ENCODE measurements around the gene ABCC1.

The ABCC1 gene

DNA sequence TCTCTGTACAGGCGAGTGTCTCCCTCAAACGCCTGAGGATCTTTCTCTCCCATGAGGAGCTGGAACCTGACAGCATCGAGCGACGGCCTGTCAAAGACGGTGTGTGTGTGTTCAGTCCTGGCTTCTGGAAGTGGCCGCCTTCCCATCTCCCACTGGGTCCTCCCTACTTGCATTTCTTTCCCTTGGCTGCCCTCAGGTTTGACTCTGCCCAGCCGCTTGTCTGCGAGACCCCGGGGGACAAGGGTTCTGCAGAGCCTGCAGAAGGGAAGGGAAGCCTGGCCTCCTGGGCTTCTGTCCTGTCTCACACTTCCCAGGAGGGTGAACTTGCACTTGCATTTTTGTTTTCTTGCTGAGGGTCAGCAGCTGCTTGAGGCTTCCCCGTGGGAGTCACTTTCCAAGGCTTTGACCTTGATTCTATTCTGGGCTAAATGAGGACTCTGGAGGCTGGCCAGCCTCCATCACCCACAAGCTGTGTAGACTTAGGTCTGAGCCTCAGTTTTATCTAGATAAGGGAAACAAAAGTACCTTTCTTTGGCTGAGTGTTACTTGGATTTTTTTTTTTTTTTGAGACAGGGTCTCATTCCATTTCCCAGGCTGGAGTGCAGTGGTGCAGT is 122.3 kb downstream of the ABCC1 start:
- DNase-seq (ENCODE audit: low read depth, low spot score), result no peak
- H3K27ac ChIP-seq, result no peak overlapping the region

DNA sequence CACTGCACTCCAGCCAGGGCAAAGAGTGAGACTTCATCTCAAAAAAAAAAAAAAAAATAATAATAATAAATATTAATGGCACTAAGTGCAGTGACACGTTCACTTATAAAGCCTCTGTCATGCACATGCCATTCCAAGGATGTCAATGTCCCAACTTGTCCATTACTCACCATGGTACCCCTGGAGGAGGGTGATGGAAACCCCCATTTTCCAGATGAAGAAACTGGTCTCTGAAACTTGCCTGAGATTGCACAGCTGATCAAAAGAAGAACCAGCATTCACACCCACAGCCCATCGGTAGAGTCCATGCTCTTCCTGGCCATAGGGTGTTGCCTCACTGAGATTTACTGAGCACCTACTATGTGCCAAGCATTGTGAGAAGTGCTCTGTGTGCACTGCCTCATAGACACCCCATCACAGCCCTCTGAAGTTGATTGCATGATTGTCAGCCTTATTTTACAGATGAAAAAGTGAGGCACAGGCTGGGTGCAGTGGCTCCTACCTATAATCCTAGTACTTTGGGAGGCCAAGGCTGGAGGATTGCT is 123.7 kb downstream of the ABCC1 start:
- no peak for DNase-seq (ENCODE audit: low read depth, low spot score)
- H3K27ac ChIP-seq, result no peak overlapping the region

DNA sequence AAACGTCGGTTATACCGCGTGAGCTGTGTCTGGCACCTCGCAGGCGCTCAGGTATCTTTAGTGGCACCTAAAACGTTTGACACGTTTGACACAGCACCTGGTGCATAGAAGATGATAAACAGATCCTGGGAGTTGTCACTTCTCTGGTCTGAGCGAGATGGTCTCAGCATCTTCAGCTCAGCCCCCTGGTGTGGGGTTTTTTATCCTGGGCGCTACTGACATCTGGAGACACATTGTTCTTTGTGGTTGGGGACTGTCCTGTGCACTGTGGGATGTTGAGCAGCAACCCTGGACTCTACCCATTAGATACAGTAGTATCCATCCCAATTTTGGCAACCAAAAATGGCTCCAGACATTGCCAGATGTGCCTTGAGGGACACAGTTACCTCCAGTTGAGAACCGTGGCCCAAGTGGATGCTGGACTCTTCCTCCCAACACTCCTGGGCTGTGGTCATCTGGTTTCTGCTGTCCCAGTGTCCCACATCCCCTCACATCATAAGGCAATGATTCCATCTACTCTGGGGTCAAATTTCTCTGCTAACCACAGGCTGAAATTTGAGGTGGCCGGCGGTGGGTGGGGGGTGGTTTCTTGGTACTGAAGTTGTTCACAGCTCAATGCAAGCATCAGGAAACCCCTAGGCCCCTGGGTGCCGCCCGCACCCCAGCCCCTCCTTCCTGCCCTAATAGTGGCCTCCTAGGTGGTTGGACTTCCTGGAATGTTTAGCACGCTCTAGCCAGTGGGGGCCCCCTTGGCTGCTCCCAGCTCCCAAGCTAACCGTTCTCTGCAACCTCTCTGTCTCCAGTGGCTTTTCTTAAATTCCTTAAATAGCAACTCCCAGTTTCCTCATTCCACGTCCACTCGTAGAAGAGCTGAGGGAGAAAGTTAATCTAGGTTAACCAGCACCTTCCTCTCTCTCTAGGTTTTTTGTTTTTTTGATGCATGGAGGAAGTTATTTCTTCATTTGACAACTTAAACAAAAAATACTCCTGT is 124.8 kb downstream of the ABCC1 start:
- no peak for DNase-seq (ENCODE audit: low read depth, low spot score)
- H3K27ac ChIP-seq, result no peak overlapping the region

DNA sequence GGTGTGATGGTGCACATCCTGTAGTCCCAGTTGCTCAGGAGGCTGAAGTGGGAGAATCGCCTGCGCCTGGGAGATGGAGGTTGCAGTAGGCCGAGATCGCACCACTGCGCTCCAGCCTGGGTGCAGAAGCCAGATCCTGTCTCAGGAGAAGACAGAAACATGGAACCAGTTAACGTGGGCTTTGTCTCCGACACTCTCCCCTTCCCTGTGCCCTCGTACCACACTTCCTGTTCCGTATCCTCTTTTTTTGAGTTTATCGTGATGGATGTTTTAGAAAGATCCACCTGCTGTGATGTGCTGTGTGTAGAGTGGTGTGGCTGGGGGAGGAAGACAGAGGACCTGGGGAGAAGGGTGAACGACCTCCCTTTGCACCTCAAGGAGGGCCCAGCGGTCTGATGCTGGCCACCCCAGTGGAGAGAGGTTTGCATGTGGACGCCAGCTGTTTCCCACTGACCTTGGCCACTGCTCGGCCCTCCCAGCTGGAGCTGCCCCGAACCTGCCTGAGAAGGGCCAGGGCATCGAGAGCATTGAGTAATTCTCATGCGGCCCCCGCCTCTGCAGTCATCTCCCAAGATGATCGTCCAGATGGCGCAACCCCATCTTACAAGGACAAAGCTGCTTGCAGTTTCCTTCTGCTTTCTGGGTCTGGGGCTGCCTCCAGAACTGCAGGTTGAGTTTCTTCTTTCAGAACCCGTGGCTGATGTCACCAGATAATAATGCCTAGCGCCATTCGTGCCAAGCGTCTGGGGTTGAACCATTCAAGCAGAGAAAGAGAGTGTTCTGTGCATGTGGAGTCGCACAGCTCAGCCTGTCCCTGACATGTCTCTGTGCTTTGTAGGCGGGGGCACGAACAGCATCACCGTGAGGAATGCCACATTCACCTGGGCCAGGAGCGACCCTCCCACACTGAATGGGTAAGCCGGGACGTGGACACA is 126.3 kb downstream of the ABCC1 start:
- no peak for DNase-seq (ENCODE audit: low read depth, low spot score)
- no peak overlapping the region for H3K27ac ChIP-seq

DNA sequence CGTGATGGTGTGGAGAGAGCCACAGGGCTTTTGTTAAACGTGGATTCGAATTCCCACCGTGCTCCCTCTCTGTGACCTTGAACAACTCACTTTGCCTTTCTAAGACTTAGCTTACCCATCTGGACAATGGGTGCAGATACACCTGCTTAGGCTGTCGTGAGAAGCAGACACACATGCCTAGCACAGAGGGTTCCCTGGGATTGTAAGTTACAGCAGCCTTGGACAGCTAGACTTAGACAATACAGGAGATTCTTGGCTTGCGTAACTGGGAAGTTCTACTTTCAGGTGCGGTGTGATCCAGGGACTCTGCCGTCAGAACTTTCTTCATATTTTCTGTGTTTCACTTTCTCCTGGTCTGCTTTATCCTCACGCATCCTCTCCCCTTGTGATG is 127.0 kb downstream of the ABCC1 start:
- no peak overlapping the region for H3K27ac ChIP-seq
- no peak for DNase-seq (ENCODE audit: low read depth, low spot score)

DNA sequence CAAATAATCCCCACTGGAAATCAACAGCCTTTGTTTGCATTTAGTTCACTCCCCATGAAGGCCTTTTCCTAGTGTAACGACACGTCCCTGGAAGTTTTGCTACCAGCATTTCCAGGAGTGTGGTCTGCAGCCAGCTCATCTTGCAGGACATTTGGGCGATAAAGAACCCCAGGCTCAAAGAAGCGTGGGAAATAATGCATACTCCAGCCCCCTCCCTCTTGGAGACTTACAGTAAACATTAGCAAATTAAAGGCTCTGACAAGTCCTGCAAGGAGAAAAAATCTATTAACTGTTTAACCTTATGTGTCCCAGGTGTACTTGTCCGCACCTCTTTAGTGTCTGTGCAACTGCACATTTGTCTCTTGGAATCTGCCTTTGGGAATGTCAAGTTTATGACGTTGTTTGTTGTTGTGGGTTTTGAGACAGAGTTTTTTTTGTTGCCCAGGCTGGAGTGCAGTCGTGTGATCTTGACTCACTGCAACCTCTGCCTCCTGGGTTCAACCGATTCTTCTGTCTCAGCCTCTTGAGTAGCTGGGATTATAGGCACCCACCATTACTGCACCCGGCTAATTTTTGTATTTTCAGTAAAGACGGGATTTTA is 131.1 kb downstream of the ABCC1 start:
- DNase-seq (ENCODE audit: low read depth, low spot score), result no peak

DNA sequence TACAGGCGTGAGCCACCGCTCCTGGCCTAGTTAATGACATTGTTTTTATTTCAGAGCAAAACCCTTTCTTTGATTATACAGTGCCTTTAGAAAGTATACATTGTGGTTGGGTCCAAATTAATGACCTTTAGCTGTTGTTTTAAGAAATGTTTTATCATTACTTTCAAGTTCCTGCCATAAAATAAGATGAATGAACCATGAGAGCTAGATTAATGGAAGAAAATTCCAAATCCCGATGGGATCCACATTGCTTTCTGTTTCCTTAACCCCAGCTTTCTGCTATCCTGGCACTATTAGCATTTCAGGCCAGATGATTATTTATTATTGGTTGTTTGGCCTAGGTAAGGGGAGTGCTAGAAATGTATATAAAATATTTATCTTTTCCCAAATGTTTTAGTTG is 131.7 kb downstream of the ABCC1 start:
- DNase-seq (ENCODE audit: low read depth, low spot score), result no peak
- no peak overlapping the region for H3K27ac ChIP-seq

More for the DNA sequence above, 131.1 kb downstream of the ABCC1 start:
- H3K27ac ChIP-seq, result no peak overlapping the region

DNA sequence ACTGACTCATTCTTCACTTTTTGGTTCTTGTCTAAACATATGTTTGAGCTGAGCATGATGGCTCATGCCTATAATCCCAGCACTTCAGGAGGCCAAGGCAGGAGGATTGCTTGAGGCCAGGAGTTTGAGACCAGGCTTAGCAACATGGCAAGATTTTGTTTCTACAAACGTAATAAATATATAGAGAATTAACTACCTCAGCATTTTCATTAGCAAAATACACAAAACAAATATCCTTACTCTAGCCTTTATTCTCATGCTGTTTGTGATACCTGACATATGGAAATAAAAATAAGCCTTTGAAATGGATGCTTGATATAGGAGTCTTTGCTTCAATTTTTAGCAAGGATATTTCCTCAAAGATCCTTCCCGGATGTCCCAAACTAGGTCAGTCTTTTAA is 132.8 kb downstream of the ABCC1 start:
- no peak overlapping the region for H3K27ac ChIP-seq
- no peak for DNase-seq (ENCODE audit: low read depth, low spot score)

DNA sequence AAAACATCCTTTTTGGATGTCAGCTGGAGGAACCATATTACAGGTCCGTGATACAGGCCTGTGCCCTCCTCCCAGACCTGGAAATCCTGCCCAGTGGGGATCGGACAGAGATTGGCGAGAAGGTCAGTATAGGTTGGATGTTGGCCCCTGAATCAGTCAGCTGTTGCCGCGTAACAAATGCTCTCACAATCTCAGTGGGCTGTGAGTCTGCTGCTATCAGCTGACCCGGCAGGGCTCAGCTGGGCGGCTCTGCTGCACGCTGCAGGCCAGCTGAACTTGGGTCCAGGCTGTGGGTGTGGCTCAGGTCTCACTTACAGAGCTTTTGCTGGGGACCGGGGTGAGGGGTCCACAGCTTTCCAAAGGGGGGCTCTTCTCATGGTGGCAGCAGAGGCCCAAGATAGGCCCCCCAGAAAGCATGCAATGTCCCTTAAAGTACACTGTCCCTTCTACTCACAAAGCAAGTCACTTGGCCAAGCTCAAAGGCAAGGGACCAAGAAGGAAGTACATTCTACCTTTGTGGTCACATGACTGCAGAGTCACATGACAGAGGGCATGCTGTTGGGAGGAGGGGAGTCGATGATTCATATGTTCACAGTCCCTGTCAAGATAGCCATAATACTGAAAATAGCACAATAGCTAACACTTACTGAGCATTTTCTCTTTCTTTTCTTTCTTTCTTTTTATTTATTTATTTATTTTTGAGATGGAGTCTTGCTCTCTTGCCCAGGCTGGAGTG is 134.2 kb downstream of the ABCC1 start:
- H3K27ac ChIP-seq, result no peak overlapping the region
- no peak for DNase-seq (ENCODE audit: low read depth, low spot score)

DNA sequence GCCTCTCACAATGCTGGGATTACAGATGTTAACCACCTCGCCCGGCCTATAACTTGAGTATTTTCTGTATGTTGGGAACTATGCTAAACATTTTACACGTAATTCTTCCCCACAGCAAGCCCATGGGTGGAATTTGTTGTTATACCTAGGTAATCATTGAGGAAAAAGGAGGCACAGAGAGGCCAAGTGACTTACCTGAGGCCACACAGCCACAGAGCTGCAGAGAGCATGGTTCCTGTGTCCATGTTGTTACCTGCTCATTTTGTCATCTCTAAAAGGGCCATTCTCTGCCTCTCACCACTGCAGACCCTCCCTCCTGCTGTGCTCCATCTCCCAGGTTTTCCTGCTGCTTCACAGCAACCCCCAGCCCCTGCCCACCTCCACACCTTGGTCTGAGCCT is 135.5 kb downstream of the ABCC1 start:
- DNase-seq (ENCODE audit: low read depth, low spot score), result no peak
- no peak overlapping the region for H3K27ac ChIP-seq

DNA sequence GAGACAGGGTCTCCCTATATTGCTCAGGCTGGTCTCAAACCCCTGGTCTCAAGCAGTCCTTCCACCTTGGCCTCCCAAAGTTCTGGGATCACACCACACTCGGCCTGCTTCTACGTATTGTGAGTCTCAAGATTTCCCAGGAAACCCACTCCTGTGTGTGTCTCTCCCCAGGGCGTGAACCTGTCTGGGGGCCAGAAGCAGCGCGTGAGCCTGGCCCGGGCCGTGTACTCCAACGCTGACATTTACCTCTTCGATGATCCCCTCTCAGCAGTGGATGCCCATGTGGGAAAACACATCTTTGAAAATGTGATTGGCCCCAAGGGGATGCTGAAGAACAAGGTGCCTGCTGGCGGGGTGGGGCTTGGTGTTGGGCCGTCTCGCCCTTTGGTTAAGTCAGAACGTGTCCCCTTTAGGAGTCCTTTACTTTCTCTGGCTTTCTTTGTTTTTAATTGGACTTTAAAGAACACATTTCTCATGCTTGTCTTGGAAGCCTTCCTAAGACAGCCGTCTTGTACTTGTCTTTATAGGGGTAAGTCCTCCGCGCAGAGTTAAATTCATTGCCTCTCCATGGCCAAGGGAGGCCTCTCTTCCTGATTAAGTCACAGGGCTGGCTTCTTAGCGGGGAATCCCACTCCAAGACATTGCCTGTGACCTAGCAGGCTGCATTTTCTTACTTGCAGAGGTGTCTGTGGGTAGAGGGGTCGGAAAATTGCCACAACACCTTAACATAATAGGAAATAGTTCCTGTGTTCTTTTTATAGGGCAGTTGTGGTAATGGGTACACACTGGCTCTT is 137.4 kb downstream of the ABCC1 start:
- no peak overlapping the region for H3K27ac ChIP-seq
- no peak for DNase-seq (ENCODE audit: low read depth, low spot score)

DNA sequence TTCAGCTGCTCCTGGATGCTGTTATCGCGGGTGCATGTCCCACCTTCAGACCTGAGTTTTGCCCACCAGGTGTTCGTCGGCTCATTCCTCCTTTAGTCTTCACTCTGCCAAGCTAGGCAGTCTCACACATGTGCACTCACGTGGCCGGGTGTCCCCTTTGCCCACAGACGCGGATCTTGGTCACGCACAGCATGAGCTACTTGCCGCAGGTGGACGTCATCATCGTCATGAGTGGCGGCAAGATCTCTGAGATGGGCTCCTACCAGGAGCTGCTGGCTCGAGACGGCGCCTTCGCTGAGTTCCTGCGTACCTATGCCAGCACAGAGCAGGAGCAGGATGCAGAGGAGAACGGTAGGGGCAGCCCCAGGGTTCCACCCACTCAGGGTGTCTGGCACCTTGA is 140.8 kb downstream of the ABCC1 start:
- DNase-seq (ENCODE audit: low read depth, low spot score), result no peak
- no peak overlapping the region for H3K27ac ChIP-seq

DNA sequence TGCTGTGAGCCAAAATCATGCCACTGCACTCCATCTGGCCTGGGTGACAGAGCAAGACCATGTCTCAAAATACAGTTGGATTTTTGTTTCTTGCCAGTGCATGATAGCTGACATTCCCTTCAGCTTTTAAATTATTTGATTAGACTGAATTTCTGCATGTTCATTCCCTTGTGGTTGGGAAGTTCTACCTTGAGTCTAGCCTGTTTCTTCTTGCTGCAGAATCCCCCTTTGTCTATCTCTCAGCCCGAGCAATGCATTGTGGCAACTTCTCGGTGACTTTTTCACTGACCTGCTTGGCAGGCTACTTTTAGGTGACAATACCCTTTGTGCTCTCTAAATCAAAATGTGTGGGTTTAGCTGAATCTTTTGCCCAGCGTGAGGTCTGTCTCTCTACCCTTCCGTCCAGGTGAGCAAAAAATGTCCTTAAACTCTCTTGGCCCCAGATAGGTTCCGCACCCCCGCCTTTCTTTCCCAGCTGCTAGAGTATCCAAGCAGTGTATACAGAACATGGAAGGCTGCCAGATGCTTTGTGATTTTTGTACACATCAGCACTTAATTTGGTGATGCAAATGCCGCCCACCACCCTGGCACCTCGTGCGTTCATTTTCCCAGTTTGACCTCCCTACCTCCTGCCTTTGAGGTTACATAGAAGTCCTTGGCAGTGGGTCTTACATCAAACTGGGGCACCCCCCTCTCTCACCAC is 143.7 kb downstream of the ABCC1 start:
- no peak for DNase-seq (ENCODE audit: low read depth, low spot score)
- H3K27ac ChIP-seq, result no peak overlapping the region

DNA sequence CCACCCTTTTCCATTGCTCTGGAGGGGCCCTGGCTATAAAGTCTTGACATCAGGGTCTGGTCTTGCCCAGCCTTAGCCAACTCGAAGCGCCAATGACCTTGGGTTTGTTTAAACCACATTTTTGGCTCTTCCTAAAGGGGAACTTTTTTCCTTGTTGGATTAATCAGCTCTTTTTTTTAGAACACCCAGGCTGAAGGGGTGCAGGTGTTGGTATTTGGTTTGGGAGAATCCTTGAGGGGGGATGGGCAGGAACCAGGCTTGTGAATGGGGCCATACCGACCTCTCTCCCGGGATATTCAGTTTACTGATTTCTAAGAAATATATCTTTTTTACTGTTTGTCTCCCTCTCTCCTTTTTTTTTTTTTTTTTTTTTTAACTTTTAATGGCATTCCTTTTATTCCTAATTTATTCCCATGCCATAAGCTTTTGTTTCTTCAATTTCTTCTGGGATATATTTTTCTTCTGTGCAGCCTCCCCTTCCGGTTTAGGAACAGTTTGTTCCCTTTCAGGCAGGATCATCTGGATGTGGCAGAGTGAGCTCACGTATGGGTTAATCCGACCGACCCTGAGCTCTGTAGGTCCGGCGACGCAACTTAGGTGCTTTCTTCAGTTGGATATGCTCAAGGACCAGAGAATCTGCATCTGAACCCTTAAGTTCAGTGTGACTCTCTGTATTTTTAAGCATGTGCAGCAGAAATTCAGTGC is 144.4 kb downstream of the ABCC1 start:
- H3K27ac ChIP-seq, result no peak overlapping the region
- DNase-seq (ENCODE audit: low read depth, low spot score), result no peak

DNA sequence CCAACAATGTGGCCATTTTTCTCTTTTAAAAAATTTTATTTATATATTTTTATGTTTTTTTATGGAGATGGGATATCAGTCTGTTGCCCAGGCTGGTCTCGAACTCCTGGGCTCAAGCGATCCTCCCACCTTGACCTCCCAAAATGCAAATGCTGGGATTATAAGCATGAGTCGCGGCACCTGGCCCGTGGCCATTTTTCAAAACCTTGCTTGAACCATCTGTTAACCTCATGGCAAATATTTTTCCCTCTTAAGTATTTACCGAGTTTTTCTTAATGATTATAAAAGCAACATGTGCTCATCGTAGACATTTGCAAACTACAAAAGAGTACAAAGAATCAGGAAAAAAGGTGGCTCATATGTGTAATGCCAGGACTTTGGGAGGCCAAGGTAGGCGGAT is 146.2 kb downstream of the ABCC1 start:
- DNase-seq (ENCODE audit: low read depth, low spot score), result no peak
- H3K27ac ChIP-seq, result no peak overlapping the region

DNA sequence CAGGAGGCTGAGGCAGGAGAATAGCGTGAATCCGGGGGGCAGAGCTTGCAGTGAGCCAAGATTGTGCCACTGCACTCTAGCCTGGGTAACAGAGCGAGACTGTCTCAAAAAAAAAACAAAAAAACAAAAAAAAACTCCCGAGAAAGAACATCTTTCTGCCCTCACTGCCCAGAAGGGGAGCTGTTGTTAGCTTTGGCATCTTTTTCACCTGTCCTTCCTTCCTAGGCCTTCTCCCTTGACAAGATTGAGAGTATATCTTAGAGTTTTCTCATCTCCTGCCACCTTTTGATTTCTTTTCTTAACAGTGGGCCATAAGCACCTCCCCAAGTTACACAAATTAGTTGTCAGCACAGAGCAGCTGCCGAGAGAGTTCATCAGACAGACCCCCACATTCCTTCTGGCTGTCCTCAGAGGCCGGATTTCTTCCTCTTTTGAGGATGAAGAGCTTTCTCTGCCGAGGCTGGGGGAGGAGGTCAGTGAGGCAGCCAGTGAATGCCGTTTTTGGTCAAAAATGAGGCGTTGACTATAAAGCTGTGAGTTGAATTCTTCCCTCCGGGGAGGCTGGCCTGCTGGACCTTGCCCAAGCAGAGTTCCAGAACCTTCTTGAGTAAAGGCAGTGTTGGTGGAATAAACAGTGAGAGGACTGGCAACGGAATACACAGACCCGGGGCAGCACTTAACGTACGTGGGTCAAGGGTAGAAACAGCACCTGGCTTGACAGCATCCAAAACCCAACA is 146.9 kb downstream of the ABCC1 start:
- no peak overlapping the region for H3K27ac ChIP-seq
- no peak for DNase-seq (ENCODE audit: low read depth, low spot score)

DNA sequence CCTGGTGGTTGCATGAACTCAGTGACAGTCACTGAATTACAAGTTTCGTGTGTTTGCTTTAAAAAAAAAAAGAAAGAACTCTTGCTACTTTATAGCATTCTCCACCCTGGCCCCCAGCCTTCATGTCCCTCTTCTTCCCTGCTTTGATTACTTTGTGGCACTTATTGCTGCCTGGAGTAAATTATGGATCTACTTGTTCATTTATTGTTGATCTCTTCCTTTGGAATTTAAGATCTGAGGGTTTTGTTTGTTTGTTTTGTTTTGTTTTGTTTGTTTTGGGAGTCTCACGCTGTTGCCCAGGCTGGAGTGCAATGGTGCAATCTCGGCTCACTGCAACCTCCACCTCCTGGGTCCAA is 147.4 kb downstream of the ABCC1 start:
- DNase-seq (ENCODE audit: low read depth, low spot score), result no peak
- no peak overlapping the region for H3K27ac ChIP-seq

All from epithelial cell of prostate (primary cell).